Neural progenitor cell (in vitro differentiated cells): ENCODE data around the gene UBE2I. TPM values are rescaled to one million over a fixed set of nuclear protein-coding genes. Genes with fewer than 3 reads are reported as not detected.

Experiments
- DNase-seq: peaks from one replicate; pipeline ENCODE4 v3.0.0-alpha.2; 2016; ENCODE audit warnings: low spot score
- H2AFZ ChIP-seq: fragments of 200-600 bp; sonication (generic); replicated peaks from 2 replicates; pipeline ENCODE4 v1.6.1; 2016; ENCODE audit warnings: antibody characterized with exemption
- H3F3A ChIP-seq: fragments of 200-600 bp; sonication (generic); 2 replicates; pipeline ENCODE4 v1.6.1; 2016; ENCODE audit warnings: antibody characterized with exemption, low read depth
- H3K27ac ChIP-seq: fragments of 200-600 bp; sonication (generic); 2 replicates; pipeline ENCODE4 v1.5.1; 2016; ENCODE audit warnings: mild to moderate bottlenecking
- H3K27me3 ChIP-seq: fragments of 200-600 bp; sonication (generic); 2 replicates; pipeline ENCODE4 v1.6.1; 2016; ENCODE audit warnings: mild to moderate bottlenecking, moderate library complexity
- H3K36me3 ChIP-seq: fragments of 200-600 bp; sonication (generic); 2 replicates; pipeline ENCODE4 v1.5.1; 2016
- H3K4me1 ChIP-seq: fragments of 200-600 bp; sonication (generic); 2 replicates; pipeline ENCODE4 v1.6.1; 2016; ENCODE audit warnings: mixed run types
- H3K4me2 ChIP-seq: fragments of 200-600 bp; sonication (generic); 2 replicates; pipeline ENCODE4 v1.6.1; 2016
- H3K4me3 ChIP-seq: fragments of 200-600 bp; sonication (generic); 2 replicates; pipeline ENCODE4 v1.5.1; 2016
- H3K79me2 ChIP-seq: fragments of 200-600 bp; sonication (generic); 2 replicates; pipeline ENCODE4 v1.6.1; 2016; ENCODE audit warnings: low read depth
- H3K9ac ChIP-seq: fragments of 200-600 bp; sonication (generic); 2 replicates; pipeline ENCODE4 v1.6.1; 2016
- H3K9me3 ChIP-seq: fragments of 200-600 bp; sonication (generic); 2 replicates; pipeline ENCODE4 v1.5.1; 2016; ENCODE audit warnings: low read depth
- H4K20me1 ChIP-seq: fragments of 200-600 bp; sonication (generic); 2 replicates; pipeline ENCODE4 v1.6.1; 2016; ENCODE audit warnings: low read depth
- H3K27ac Mint-ChIP-seq: 3 replicates; pipeline ENCODE4 v1.8.0; 2021; ENCODE audit warnings: mixed read lengths
- H3K27me3 Mint-ChIP-seq: 2 replicates; pipeline ENCODE4 v1.8.0; 2022; ENCODE audit warnings: low read depth, mild to moderate bottlenecking, inconsistent platforms, moderate library complexity, mixed read lengths; ENCODE audit not compliant: insufficient read depth
- H3K36me3 Mint-ChIP-seq: 3 replicates; pipeline ENCODE4 v1.8.0; 2021; ENCODE audit warnings: mixed read lengths
- H3K4me1 Mint-ChIP-seq: 3 replicates; pipeline ENCODE4 v1.8.0; 2021; ENCODE audit warnings: mixed read lengths
- H3K4me3 Mint-ChIP-seq: 3 replicates; pipeline ENCODE4 v1.8.0; 2021; ENCODE audit warnings: mild to moderate bottlenecking, moderate library complexity, mixed read lengths
- H3K9me3 Mint-ChIP-seq: 3 replicates; pipeline ENCODE4 v1.8.0; 2020; ENCODE audit warnings: mixed read lengths
- CTCF ChIP-seq: fragments of 200-600 bp; sonication (generic); IDR thresholded peaks from 2 replicates; pipeline ENCODE4 v1.5.1; 2017; ENCODE audit warnings: antibody characterized with exemption, mild to moderate bottlenecking
- EZH2 ChIP-seq: fragments of 200-600 bp; sonication (generic); IDR thresholded peaks from 2 replicates; pipeline ENCODE4 v1.6.1; 2017; ENCODE audit warnings: antibody characterized with exemption, mild to moderate bottlenecking, moderate library complexity
- EZH2phosphoT487 ChIP-seq: fragments of 200-600 bp; sonication (generic); IDR thresholded peaks from 2 replicates; pipeline ENCODE4 v1.6.1; 2017; ENCODE audit warnings: antibody characterized with exemption
- total RNA-seq: library from RNA; depleted of rRNA; stranded (reverse); fragments of >200 nt; gene quantifications from 2 replicates; pipeline ENCODE4 v1.2.3, GENCODE V29; 2015; ENCODE audit warnings: low replicate concordance

Gene UBE2I
- total RNA-seq, 1 donor from 2014 or later, result 239 TPM

DNA sequence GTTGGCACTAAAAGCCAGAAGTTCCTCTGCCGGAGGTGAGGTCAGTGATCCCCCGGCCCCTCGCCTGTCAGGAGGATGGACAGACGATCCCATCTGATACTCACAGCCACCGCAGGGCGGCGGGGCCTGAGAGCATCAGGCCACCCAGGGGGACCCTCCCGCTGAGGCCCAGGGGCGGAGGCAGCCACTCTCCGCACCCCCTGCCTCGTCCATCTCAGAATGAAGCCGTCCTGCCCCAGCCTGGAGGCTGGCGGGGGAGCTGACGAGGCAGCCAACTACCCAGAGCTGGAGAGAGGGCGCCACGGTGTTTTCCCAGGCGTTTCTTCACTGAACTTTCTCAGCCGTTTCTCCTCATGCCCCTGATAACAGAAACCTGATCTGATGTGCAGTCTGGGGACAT, 31.0 kb upstream of the UBE2I start:
- peak; percentile 74 for DNase-seq

GRCh38 chr16:1279081-1279944, 30.1 kb upstream of the UBE2I start:
- Histone ChIP-seq H3F3A (peaks cover 6% of the 10 kb centered on the region), H3K36me3 (no peaks in the 10 kb centered on the region), H3K9ac (no peak overlapping the region), H3K9me3 (no peaks in the 10 kb centered on the region), H3K4me3 (no peak overlapping the region), H3K4me1 (peaks cover 14% of the 10 kb centered on the region), H2AFZ (no peak overlapping the region), H3K79me2 (no peaks in the 10 kb centered on the region), H3K27me3 (no peaks in the 10 kb centered on the region), H4K20me1 (no peaks in the 10 kb centered on the region), H3K4me2 (peak overlapping the region; percentile 59), H3K27ac (no peak overlapping the region)
- Mint-ChIP-seq H3K4me3 (no peak overlapping the region), H3K36me3 (no peaks in the 10 kb centered on the region), H3K9me3 (peaks cover 4% of the 10 kb centered on the region), H3K27ac (no peak overlapping the region), H3K27me3 (peaks cover 10% of the 10 kb centered on the region), H3K4me1 (peaks cover 10% of the 10 kb centered on the region)
- DNase-seq, result no peak
- TF ChIP-seq CTCF, result no peak
- TF ChIP-seq EZH2phosphoT487, result no peak
- TF ChIP-seq EZH2, result no peak

More for the DNA sequence above, 31.0 kb upstream of the UBE2I start:
- H3K36me3 ChIP-seq, result no peaks in the 10 kb centered on the region
- Mint-ChIP-seq H3K9me3 (peaks cover 4% of the 10 kb centered on the region), H3K27me3 (peaks cover 10% of the 10 kb centered on the region), H3K27ac (no peak overlapping the region), H3K36me3 (no peaks in the 10 kb centered on the region), H3K4me3 (no peak overlapping the region), H3K4me1 (peaks cover 8% of the 10 kb centered on the region)
- H3K27ac ChIP-seq, result no peak overlapping the region
- no peaks in the 10 kb centered on the region for H3K9me3 ChIP-seq
- TF ChIP-seq CTCF (peak; percentile 12), EZH2 (no peak)
- H4K20me1 ChIP-seq, result no peaks in the 10 kb centered on the region
- H2AFZ ChIP-seq, result no peak overlapping the region
- peak overlapping the region; percentile 59 for H3K4me2 ChIP-seq
- no peak overlapping the region for H3K9ac ChIP-seq
- H3K4me3 ChIP-seq, result no peak overlapping the region
- H3F3A ChIP-seq, result peaks cover 6% of the 10 kb centered on the region
- H3K27me3 ChIP-seq, result no peaks in the 10 kb centered on the region
- no peaks in the 10 kb centered on the region for H3K79me2 ChIP-seq
- peaks cover 14% of the 10 kb centered on the region for H3K4me1 ChIP-seq

- DNase-seq, result no peak
- no peaks in the 10 kb centered on the region for H3K36me3 Mint-ChIP-seq
Measured at GRCh38 chr16:1279945-1280589, 29.4 kb upstream of the UBE2I start.

More at GRCh38 chr16:1279945-1280589, 29.4 kb upstream of the UBE2I start:
- Histone ChIP-seq H3K4me2 (no peak overlapping the region), H4K20me1 (no peaks in the 10 kb centered on the region), H3K4me3 (no peak overlapping the region), H3K27ac (no peak overlapping the region), H3F3A (peaks cover 6% of the 10 kb centered on the region), H3K79me2 (no peaks in the 10 kb centered on the region), H3K9me3 (no peaks in the 10 kb centered on the region), H3K4me1 (peaks cover 14% of the 10 kb centered on the region), H2AFZ (no peak overlapping the region), H3K9ac (no peak overlapping the region), H3K36me3 (no peaks in the 10 kb centered on the region), H3K27me3 (no peaks in the 10 kb centered on the region)
- peaks cover 4% of the 10 kb centered on the region for H3K9me3 Mint-ChIP-seq
- H3K27me3 Mint-ChIP-seq, result peaks cover 10% of the 10 kb centered on the region
- TF ChIP-seq CTCF (no peak), EZH2 (no peak), EZH2phosphoT487 (no peak)
- peaks cover 10% of the 10 kb centered on the region for H3K4me1 Mint-ChIP-seq
- H3K4me3 Mint-ChIP-seq, result no peak overlapping the region
- no peak overlapping the region for H3K27ac Mint-ChIP-seq
